OCI-LY7 (cell line): ENCODE measurements around the gene APLP1. TPM values are rescaled to one million over a fixed set of nuclear protein-coding genes. Genes with fewer than 3 reads are reported as not detected.

ENCODE experiments used
- BruUV-seq: library from RNA; stranded (reverse); fragments of 400-500 nt; replicated peaks from 2 replicates; lab custom pipeline; 2021; lab: Mats Ljungman, UMichigan
- CTCF ChIA-PET: fragments of 300-600 bp; sonication (Branson Sonifier 250); formaldehyde crosslinking; loops from one replicate; lab custom pipeline; 2022; ENCODE audit warnings: antibody characterized with exemption; ENCODE audit not compliant: unreplicated experiment; lab: Charles Lee
- POLR2A ChIA-PET: fragments of 300-600 bp; sonication (Branson Sonifier 250); formaldehyde crosslinking; loops from one replicate; lab custom pipeline; 2022; ENCODE audit warnings: antibody characterized with exemption; lab: Charles Lee
- DNase-seq: peaks from one replicate; pipeline ENCODE4 v3.0.0-alpha.2; 2015; ENCODE audit warnings: low spot score
- H2AFZ ChIP-seq: fragments of 200-600 bp; sonication (generic), shearing (Covaris generic); 2 replicates; pipeline ENCODE4 v1.6.1; 2014; ENCODE audit warnings: mild to moderate bottlenecking, antibody characterized with exemption, low read length, moderate library complexity
- H3K27ac ChIP-seq: fragments of 200-600 bp; sonication (generic); 2 replicates; pipeline ENCODE4 v1.5.1; 2014; ENCODE audit warnings: mixed run types, low read depth, mild to moderate bottlenecking, moderate library complexity, low read length, inconsistent platforms; ENCODE audit not compliant: poor library complexity, severe bottlenecking
- H3K36me3 ChIP-seq: fragments of 200-600 bp; sonication (generic); 2 replicates; pipeline ENCODE4 v1.6.1; 2014; ENCODE audit warnings: mild to moderate bottlenecking, antibody characterized with exemption, low read length, moderate library complexity, mixed read lengths; ENCODE audit not compliant: insufficient read depth
- H3K4me1 ChIP-seq: fragments of 200-600 bp; sonication (generic); 2 replicates; pipeline ENCODE4 v1.5.1; 2014; ENCODE audit warnings: mild to moderate bottlenecking, low read length; ENCODE audit not compliant: insufficient read depth, poor library complexity, severe bottlenecking
- H3K4me2 ChIP-seq: fragments of 200-600 bp; sonication (generic); 2 replicates; pipeline ENCODE4 v1.6.1; 2014; ENCODE audit warnings: mild to moderate bottlenecking, low read length
- H3K4me3 ChIP-seq: fragments of 200-600 bp; sonication (generic); 2 replicates; pipeline ENCODE4 v1.5.1; 2014; ENCODE audit warnings: mild to moderate bottlenecking, low read depth, low read length; ENCODE audit not compliant: poor library complexity, severe bottlenecking
- H3K79me2 ChIP-seq: fragments of 200-600 bp; sonication (generic); 2 replicates; pipeline ENCODE4 v1.6.1; 2016; ENCODE audit warnings: low read depth, mild to moderate bottlenecking, low read length, moderate library complexity, mixed read lengths; ENCODE audit not compliant: insufficient read depth
- H3K9me2 ChIP-seq: fragments of 200-600 bp; sonication (generic); 2 replicates; pipeline ENCODE4 v1.6.1; 2016; ENCODE audit warnings: mild to moderate bottlenecking, low read length, mixed read lengths; ENCODE audit not compliant: insufficient read depth
- H3K9me3 ChIP-seq: fragments of 200-600 bp; sonication (generic); 2 replicates; pipeline ENCODE4 v1.6.1; 2014; ENCODE audit warnings: mild to moderate bottlenecking, mixed run types, low read length, mixed read lengths
- H4K20me1 ChIP-seq: fragments of 200-600 bp; sonication (generic); 2 replicates; pipeline ENCODE4 v1.6.1; 2014; ENCODE audit warnings: mild to moderate bottlenecking, antibody characterized with exemption, low read length, moderate library complexity, mixed read lengths; ENCODE audit not compliant: insufficient read depth
- EZH2phosphoT487 ChIP-seq: fragments of 200-600 bp; sonication (generic); IDR thresholded peaks from 2 replicates; pipeline ENCODE4 v1.6.1; 2018; ENCODE audit warnings: low read depth, borderline replicate concordance, mild to moderate bottlenecking, mixed run types, antibody characterized with exemption, low read length, moderate library complexity, mixed read lengths
- intact Hi-C: fragments of 100-400 bp; cut with micrococcal nuclease; formaldehyde crosslinking; loops from one replicate; pipeline ENCODE4 v1.10.0; 2022; ENCODE audit not compliant: unreplicated experiment
- total RNA-seq, 2 experiments: library from RNA; depleted of rRNA in 1 of 2; stranded (reverse); fragments of >200 nt in 1 of 2; shearing (Covaris generic) in 1 of 2; gene quantifications; 2 replicates each; pipeline ENCODE4 v1.2.3, GENCODE V29; 2014 to 2022
- TF ChIP-seq, protein P1 (sequence below): fragments of 200-600 bp; sonication (generic); conservative IDR thresholded peaks from 2 replicates; pipeline ENCODE4 v1.5.1; 2014; ENCODE audit warnings: mild to moderate bottlenecking, antibody characterized with exemption, low read length, moderate library complexity, mixed read lengths

APLP1 gene
- total RNA-seq, 2 experiments from 2014 or later, result 0.13 to 1.2 TPM

DNA sequence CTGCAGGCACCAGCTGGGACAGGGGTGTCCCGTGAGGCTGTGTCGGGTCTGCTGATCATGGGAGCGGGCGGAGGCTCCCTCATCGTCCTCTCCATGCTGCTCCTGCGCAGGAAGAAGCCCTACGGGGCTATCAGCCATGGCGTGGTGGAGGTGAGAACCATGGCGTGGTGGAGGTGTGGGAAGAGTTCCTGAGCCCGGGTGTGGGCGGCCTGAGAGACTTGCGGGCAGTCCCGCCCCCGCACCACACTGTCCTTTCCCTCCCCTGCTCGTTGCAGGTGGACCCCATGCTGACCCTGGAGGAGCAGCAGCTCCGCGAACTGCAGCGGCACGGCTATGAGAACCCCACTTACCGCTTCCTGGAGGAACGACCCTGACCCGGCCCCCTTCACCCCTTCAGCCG lies 10.7 kb downstream of the APLP1 start:
- Histone ChIP-seq H3K9me3 (no peaks in the 10 kb centered on the region), H3K36me3 (no peaks in the 10 kb centered on the region), H3K79me2 (no peaks in the 10 kb centered on the region), H3K4me2 (no peak overlapping the region), H3K4me1 (peaks cover 6% of the 10 kb centered on the region), H4K20me1 (no peaks in the 10 kb centered on the region; the same call in 1 of the 2 replicates), H3K27ac (no peak overlapping the region), H3K9me2 (no peaks in the 10 kb centered on the region), H2AFZ (no peak overlapping the region), H3K4me3 (no peak overlapping the region)
- intact Hi-C loops, result no loop called here
- POLR2A ChIA-PET, result no interaction called here
- TF ChIP-seq, protein P1, sequence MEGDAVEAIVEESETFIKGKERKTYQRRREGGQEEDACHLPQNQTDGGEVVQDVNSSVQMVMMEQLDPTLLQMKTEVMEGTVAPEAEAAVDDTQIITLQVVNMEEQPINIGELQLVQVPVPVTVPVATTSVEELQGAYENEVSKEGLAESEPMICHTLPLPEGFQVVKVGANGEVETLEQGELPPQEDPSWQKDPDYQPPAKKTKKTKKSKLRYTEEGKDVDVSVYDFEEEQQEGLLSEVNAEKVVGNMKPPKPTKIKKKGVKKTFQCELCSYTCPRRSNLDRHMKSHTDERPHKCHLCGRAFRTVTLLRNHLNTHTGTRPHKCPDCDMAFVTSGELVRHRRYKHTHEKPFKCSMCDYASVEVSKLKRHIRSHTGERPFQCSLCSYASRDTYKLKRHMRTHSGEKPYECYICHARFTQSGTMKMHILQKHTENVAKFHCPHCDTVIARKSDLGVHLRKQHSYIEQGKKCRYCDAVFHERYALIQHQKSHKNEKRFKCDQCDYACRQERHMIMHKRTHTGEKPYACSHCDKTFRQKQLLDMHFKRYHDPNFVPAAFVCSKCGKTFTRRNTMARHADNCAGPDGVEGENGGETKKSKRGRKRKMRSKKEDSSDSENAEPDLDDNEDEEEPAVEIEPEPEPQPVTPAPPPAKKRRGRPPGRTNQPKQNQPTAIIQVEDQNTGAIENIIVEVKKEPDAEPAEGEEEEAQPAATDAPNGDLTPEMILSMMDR, result no peak
- no peak for TF ChIP-seq EZH2phosphoT487
- no TSS peak for BruUV-seq
- DNase-seq, result no peak
- CTCF ChIA-PET, result interaction anchor here (1.5 kb wide), 1 partner anchor 59 kb away, joined by 8 read pairs; no protein-coding TSS in a partner anchor

DNA sequence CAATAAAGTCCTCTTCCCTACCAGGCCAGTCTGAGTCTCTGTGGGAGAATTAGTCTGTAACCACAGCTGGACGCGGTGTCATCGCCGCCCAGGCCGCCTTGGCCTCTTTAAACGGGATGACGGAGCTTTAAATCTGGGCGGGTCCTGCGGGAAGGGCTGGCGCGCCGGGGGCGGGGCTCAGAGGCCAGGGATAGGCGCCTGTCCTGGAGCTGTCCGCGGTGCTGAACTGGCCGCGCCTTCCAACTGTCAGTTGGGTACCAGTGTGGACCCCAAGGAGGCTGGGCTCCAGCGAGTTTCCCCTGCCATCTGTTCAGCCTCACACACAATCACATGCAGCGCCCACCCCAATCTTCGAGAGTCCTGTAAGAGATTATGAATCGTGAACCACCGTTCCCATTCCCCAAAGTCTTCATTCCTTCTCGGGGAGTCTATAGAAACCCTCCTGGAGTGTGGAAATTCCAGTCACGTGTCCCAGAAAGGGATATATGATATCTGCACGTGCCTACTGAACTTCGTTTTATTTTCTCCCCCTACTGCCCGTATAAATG lies 11.5 kb downstream of the APLP1 start:
- intact Hi-C loops, result no loop called here
- Histone ChIP-seq H3K27ac (no peak overlapping the region), H3K9me2 (no peaks in the 10 kb centered on the region), H2AFZ (no peak overlapping the region), H3K4me3 (no peak overlapping the region), H3K9me3 (no peaks in the 10 kb centered on the region), H4K20me1 (no peaks in the 10 kb centered on the region; the same call in 1 of the 2 replicates), H3K4me2 (no peak overlapping the region), H3K4me1 (peaks cover 6% of the 10 kb centered on the region), H3K36me3 (no peaks in the 10 kb centered on the region), H3K79me2 (no peaks in the 10 kb centered on the region)
- CTCF ChIA-PET, result interaction anchor here (1.5 kb wide), 1 partner anchor 60 kb away, joined by 8 read pairs; no protein-coding TSS in a partner anchor
- POLR2A ChIA-PET, result no interaction called here
- BruUV-seq, result no TSS peak
- TF ChIP-seq, protein P1, result no peak
- TF ChIP-seq EZH2phosphoT487, result no peak
- DNase-seq, result peak; percentile 64
